ENCODE measurements around the gene XPNPEP3. TPM values are rescaled to one million over a fixed set of nuclear protein-coding genes. Genes with fewer than 3 reads are reported as not detected.

Gene XPNPEP3
- polyA plus RNA-seq, 1 of the 3 experiments (the other 2 are of a cell fraction): 8.6 TPM

GRCh38 chr22:40889116-40889515 is 32.2 kb downstream of the XPNPEP3 start:
- no peak for DNase-seq
- Histone ChIP-seq H3K9ac (no peak overlapping the region), H3K9me2 (no peaks in the 10 kb centered on the region), H3K9me3 (no peaks in the 10 kb centered on the region), H2AFZ (ENCODE audit: low read depth) (no peak overlapping the region), H3F3A (replicated peaks; ENCODE audit: insufficient read depth) (no peaks in the 10 kb centered on the region), H3K4me1 (ENCODE audit: control insufficient read depth in 1 of 2, insufficient read depth in 2 of 2, low read depth in 1 of 2, low read length in 1 of 2) (no peaks in the 10 kb centered on the region), H3K4me3 (ENCODE audit: low read depth in 2 of 2, low read length in 1 of 2) (no peak overlapping the region), H3K4me2 (no peak overlapping the region), H3K36me3 (replicated peaks in 1 of 2; ENCODE audit: control insufficient read depth in 1 of 2, insufficient read depth in 2 of 2, low read length in 1 of 2) (peaks cover 0 to 20% of the 10 kb centered on the region in 2 experiments), H3K79me2 (ENCODE audit: insufficient read depth) (no peaks in the 10 kb centered on the region), H4K20me1 (ENCODE audit: insufficient read depth) (no peaks in the 10 kb centered on the region), H3K27me3 (ENCODE audit: insufficient read depth) (no peaks in the 10 kb centered on the region), H3K27ac (ENCODE audit: low read depth in 2 of 2, low read length in 1 of 2) (no peak overlapping the region)
- ChIA-PET CTCF (no interaction called here), POLR2A (no interaction called here)
- TF ChIP-seq CHD2 (IDR thresholded peaks at IDR 0.05; ENCODE audit: low read length, partially characterized antibody) (no peak), RCOR1 (IDR thresholded peaks at IDR 0.05; ENCODE audit: low read length) (no peak), FOXJ3 (CRISPR knock-in tag; IDR thresholded peaks at IDR 0.05) (no peak), POLR2AphosphoS5 (IDR thresholded peaks at IDR 0.05; ENCODE audit: low read depth, low read length) (no peak), MEF2A (IDR thresholded peaks at IDR 0.05; ENCODE audit: borderline replicate concordance, low read depth) (no peak), CTCF (IDR thresholded peaks at IDR 0.05) (no peak), SIN3A (IDR thresholded peaks at IDR 0.05; ENCODE audit: borderline replicate concordance, low read depth, low read length) (no peak)

- no peak for TF ChIP-seq FOSL2 (IDR thresholded peaks at IDR 0.05; ENCODE audit: borderline replicate concordance, low read depth)
- TF ChIP-seq EZH2phosphoT487 (IDR thresholded peaks at IDR 0.05; ENCODE audit: borderline replicate concordance, low read depth): no peak
- TF ChIP-seq TAF1 (IDR thresholded peaks at IDR 0.05; ENCODE audit: borderline replicate concordance, low read depth, low read length): no peak
- no peak for TF ChIP-seq RAD21 (IDR thresholded peaks at IDR 0.05; ENCODE audit: low read length)
- no peak for TF ChIP-seq NFIC (IDR thresholded peaks at IDR 0.05; ENCODE audit: borderline replicate concordance)
- H2AFZ ChIP-seq (ENCODE audit: low read depth): no peak overlapping the region
- POLR2A ChIA-PET: interaction anchor here (0.7 kb wide), 1 partner anchor 81 kb away, joined by 4 read pairs; no protein-coding TSS in a partner anchor
- no peaks in the 10 kb centered on the region for H3K79me2 ChIP-seq (ENCODE audit: insufficient read depth)
- CTCF ChIA-PET: no interaction called here
- H3K9ac ChIP-seq: no peak overlapping the region
- H3K4me3 ChIP-seq (ENCODE audit: low read depth in 2 of 2, low read length in 1 of 2): no peak overlapping the region
- H4K20me1 ChIP-seq (ENCODE audit: insufficient read depth): no peaks in the 10 kb centered on the region
- H3K4me2 ChIP-seq: no peak overlapping the region
- no peaks in the 10 kb centered on the region for H3K9me3 ChIP-seq
- H3K27ac ChIP-seq (ENCODE audit: low read depth in 2 of 2, low read length in 1 of 2): no peak overlapping the region
- no peak for DNase-seq
- H3K4me1 ChIP-seq (ENCODE audit: control insufficient read depth in 1 of 2, insufficient read depth in 2 of 2, low read depth in 1 of 2, low read length in 1 of 2): no peaks in the 10 kb centered on the region
- no peaks in the 10 kb centered on the region for H3F3A ChIP-seq (replicated peaks; ENCODE audit: insufficient read depth)
- 98% methylated on average over 3 of the region's 3 CpGs for WGBS (ENCODE audit: low lambda C conversion rate)
- H3K9me2 ChIP-seq: no peaks in the 10 kb centered on the region
- peaks cover 0 to 18% of the 10 kb centered on the region in 2 experiments for H3K36me3 ChIP-seq (replicated peaks in 1 of 2; ENCODE audit: control insufficient read depth in 1 of 2, insufficient read depth in 2 of 2, low read length in 1 of 2)
- no peaks in the 10 kb centered on the region for H3K27me3 ChIP-seq (ENCODE audit: insufficient read depth)
Observed at GRCh38 chr22:40890881-40891280, 33.9 kb downstream of the XPNPEP3 start.

All from SK-N-SH (cell line).